NCI-H2081 treated with DMSO at 0.1 percent for 48 hours (cell line): ENCODE results near the gene USP34.
A peak's percentile ranks its signal among the peaks of the same experiment; 100 is the strongest.
"Not testable (repeated sequence)": the region's sequence is repeated elsewhere in the genome, so short reads cannot be mapped to it uniquely, and the experiment has no call there.

Source experiments
- DNase-seq: peaks from one replicate; lab custom pipeline; 2025; lab: John Stamatoyannopoulos, UW

The USP34 gene

GRCh38 chr2:61148091-61148490 lies 322.8 kb downstream of the USP34 start:
- not testable (repeated sequence) for DNase-seq

- DNase-seq: no peak
Measured at GRCh38 chr2:61145990-61146389, 324.9 kb downstream of the USP34 start.

DNA sequence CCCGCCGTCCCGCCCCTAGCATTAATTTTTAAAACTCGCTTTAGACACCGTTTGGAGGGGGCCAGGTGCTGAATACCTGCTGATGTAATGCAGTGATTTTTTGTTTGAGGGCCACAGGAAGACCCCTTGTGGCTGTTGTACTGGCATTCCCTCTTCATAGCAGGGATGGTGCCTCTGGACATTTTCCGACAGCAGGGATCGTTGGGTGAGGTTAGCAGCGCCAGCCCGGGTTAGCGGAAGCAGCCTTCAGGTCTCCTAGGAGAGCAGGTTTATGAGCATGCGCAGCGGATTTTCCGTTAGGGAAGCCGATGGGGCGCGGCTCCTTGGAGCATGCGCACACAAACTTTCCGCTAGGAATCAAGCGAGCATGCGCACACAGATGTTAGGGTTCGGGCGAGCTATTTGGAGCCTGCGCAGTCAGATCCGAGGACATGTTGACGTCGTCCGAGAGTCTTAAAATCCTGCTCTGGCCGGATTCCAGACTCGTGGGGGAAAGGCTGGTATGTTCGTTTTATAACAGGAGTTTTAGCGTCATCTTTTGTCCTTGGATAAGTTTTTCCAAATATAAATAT lies 326.1 kb downstream of the USP34 start:
- peak; percentile 97 for DNase-seq

DNA sequence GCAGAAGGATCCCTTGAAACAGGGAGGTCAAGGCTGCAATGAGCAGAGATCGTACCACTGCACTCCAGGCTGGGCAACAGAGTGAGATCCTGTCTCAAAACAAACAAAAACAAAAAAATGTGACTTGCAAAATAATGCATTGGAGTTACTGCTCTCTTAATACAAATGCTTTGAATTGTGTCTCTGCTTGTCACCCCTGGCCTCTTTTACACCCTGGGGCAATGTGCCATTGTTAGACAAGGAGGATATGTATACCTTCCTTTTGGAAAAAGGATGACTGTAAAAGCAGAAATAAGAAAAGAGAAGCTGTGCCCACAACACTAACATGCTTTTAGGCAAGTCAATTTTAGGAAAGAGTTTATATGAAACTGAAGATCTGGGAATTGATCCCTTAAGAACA lies 329.7 kb downstream of the USP34 start:
- DNase-seq: no peak

- no peak for DNase-seq
Measured at GRCh38 chr2:61138859-61139258, 332.0 kb downstream of the USP34 start.
